Stimulated activated CD4-positive, alpha-beta T cell treated with anti-CD3 and anti-CD28 coated beads, Interleukin-4, amount 100 ng/mL, for 48 hours (primary cell): ENCODE data around the gene TEN1.
"Not testable (repeated sequence)": the region's sequence is repeated elsewhere in the genome, so short reads cannot be mapped to it uniquely, and the experiment has no call there.

ENCODE experiments used
- DNase-seq, 2 donors: peaks; one replicate each; pipeline ENCODE4 v3.0.0-alpha.2; 2020; ENCODE audit warnings: low read depth in 2 of 2

The TEN1 gene, protein sequence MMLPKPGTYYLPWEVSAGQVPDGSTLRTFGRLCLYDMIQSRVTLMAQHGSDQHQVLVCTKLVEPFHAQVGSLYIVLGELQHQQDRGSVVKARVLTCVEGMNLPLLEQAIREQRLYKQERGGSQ

DNA sequence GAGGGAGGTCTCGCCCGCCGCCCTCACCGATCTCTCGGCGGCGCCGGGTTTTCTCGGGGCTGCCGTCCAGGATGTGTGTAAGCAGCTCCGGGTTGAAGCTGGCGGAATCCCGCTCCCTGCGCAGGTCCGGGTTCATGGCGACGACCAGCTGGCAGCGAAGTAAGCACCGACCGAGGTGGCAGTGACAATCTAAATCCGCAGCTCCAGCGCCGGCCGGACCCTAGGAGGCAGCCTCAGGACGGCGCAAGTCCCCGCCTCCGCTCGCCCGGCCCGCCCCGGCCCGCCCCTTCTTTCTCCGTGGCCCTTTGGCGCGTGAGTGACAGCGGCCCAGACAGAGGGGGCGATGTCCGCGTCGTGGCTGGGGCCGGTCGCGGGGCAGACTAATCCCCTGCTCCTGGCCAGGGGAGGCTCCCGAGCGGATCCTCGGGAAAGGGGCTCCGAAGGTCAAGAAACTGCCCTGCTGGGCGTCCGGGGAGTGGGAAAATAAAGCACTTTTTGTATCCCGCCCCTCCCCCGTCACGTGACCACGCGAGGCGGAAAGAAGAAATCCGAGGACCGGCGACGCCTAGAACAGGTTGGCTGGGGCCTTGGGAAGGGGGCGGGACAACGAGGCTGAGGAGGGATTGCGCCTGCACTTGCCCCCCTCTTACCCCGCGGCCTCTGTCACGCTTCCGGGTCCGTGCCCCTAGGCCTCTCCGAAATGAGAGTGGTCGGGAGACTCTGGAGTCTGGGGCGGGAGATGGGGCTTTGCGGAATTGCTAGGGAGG lies at the start of gene TEN1, which contains the start of gene ACOX1:
Gene TEN1 (plus strand): TSS at position 303 of the 767 bp plus-strand sequence. CDS start 6,953 bp downstream, outside the sequence.
Gene ACOX1 (minus strand): TSS at position 229 of the 767 bp plus-strand sequence. CDS start 93 bp downstream, at position 136.
- DNase-seq = peak; percentile 95 to 96

DNA sequence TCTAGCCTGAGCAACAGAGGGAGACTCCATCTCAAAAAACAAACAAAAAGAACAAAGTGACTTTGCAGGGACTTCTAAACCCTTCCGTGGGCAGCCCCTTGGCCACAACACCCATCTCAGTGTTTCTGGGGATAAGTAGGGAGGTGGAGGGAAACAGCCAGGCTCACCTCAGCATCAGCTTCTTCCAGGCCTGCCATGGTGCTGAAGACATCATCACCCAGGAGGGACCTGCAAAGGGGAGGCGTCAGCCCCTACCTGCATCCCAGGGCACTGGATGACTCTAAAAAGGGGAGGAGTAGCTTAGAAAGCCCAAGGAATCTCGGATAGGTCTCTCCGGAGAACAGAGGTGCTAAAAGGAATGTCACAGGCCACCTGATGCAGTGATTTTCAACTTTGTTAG lies 48.0 kb upstream of the TEN1 start:
- no peak for DNase-seq

DNA sequence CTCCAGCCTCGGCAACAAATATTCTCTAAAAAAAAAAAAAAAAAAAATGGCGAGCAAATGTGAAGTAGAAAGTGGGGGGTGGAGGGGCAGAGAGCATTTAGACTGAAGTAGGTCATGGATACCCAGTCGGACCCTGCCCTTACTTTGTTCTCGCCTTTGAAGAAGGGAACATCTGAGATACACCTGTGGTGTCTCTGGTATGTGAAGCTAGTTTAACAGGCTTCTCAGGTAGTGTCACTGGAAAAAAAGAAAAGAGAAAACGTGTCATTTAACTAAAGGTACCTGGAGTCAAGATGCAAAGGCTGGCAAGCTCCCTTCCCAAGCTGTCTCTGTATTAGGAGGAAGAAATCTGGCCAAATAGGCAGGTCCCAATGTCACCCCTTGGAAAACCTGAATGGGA lies 46.2 kb upstream of the TEN1 start:
- no peak for DNase-seq

DNA sequence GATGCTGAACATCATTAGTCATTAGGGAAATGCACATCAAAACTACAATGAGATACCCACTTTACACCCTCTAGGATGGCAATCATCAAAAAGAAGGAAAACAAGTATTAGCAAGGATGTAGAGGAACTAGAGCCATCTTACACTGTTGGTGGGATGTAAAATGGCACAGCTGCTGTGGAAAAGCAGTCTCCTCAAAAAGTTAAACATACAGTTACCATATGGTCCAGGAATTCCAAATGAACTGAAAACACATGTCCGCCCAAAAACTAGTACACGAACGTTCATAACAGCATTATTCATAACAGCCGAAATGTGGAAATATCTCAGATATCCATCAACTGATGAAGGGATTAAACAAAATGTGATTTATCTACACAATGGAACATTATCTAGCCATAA lies 45.2 kb upstream of the TEN1 start:
- no peak for DNase-seq

DNA sequence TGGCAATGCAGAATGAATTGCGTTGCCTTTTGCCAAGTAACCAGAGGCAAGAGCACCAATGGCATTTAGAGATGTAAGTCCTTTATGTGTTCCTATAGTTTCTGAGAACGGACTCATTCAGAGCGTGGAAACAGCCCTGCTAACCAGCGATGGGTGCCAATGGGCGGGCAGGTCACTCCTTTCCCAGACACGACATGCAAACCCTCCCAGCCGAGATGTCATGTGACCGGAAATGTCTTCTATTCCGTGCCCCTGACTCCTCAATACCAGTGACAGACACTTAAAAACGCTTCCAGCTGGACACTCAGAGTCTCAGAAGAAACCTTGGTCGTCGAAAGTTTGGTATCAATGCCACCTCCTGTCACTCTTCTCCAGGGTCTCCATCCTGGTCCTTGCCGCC lies 41.4 kb upstream of the TEN1 start:
- DNase-seq = no peak

DNA sequence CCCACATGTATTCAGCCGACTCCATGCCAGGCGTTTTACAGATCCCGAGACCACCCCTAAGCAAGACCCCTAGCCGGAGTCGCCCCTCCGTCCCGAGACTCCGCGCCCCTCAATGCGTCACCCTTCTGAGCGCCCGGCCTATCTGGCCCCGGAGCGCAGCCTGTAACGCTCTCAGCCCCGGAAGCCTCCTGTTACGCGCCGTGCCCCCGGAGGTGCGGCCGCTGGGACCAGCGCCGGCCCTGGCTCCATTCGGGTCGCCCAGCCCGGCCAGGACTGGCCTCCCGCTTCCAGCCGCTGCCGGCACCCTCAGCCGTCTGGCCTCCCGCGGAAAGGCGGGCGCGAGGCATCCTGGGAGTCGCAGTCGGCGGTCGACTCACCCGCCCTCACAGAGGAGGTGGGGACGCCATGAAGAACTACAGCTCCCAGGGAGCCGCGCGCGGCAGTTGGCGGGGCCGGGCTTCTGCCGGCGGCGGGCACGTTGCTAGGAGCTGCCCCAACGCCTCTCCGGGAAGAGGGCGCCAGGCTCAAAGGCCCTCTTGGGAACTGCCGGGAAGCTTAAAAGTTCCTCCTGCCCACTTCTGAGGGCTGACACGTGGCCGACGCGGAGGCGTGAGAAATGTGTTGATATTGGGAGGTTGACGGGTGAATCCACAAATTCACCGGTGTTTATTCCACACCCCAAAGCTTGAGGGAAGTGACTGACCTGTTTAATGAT lies 38.2 kb upstream of the TEN1 start, which contains the start of gene FBF1:
Gene FBF1 (minus strand): TSS at position 316 of the 715 bp plus-strand sequence. CDS start 2,893 bp downstream, outside the sequence.
- DNase-seq = peak; percentile 86 to 89

DNA sequence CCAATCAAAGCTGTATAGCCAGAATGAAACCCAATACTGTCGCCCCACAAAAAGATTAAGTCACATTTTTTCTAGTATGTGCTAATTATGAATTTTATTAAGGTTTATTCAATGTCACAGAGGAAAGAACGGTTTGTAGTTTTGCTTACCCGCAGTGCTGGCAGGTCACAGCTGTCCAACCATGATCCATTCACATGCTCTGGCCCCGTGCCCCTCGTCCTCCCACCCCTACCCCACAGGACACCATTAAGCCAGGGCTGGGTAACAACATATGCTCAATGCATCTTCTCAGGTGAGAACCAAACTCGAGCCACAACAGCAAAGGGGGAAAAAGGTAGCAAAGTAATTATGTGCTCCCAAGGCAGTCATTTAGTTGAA lies 37.6 kb upstream of the TEN1 start:
- no peak for DNase-seq

DNA sequence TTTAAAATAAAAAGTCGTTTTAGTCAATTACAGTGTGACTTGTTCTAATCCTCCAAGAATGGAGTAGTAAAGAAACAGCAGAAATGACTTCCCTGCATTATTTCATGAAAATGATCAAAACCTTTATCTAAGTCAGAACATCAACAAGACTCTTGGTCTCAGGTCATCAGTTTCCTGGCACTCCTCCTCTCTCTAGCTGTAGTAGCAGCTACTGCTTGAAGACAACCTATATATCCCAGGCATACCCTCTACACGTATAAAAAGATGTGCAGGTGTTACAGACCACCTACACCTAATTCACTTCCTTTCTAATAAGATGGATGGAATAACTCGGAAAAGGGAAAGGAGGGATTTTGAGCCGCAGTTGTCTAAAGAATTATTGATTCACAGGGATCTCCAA lies 36.6 kb upstream of the TEN1 start:
- DNase-seq = no peak

DNA sequence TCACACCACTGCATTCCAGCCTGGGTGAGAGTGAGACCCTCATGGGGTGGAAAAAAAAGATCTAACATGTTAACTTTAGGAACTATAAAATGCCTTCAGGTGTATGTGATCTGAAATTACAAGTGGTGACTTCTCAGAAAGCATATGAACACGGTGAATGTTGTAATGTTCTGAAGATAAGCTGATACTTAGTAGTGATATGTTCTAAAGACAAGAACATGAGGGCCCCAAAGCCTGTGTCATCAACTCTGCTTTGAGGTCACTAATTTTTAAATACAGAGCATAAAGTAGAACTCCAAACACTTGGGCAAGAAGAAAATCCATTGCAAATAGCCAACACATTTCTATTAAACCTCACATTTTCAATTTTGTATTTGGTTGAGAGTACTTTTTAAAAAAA lies 35.5 kb upstream of the TEN1 start:
- DNase-seq = no peak

DNA sequence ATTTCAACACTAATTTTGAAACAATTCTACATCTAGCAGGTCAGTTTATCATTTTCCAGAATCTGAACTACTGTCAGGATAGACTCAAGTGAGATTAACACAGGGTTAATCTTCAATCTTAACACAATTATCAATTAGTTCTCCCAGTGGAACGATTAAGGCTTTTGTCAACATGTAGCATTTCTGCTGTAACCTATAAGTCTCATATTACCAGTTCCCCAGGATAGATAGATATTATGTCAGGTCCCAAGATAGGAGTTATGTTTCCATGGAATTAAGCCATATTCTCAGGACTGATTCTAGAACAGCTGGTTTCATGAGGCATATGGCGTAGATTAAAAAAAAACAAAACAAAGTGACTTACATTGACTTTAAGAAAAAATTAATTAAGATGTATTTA lies 33.8 kb upstream of the TEN1 start:
- DNase-seq = no peak

DNA sequence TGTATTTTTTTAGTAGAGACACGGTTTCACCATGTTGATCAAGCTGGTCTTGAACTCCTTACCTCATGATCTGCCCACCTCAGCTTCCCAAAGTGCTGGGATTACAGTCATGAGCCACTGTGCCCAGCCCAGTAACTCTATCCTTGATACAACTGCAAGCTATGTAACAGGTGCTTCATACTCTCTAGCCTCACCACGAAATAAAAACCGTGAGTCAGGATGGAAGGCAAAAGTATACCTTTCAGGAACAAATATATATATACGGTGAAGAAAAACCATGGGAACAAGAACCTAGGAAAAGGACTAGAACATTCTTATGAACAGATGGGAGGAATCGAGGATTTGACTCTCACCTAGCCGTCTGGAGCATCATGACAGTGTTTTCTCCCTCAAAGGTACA lies 28.6 kb upstream of the TEN1 start:
- DNase-seq = no peak

DNA sequence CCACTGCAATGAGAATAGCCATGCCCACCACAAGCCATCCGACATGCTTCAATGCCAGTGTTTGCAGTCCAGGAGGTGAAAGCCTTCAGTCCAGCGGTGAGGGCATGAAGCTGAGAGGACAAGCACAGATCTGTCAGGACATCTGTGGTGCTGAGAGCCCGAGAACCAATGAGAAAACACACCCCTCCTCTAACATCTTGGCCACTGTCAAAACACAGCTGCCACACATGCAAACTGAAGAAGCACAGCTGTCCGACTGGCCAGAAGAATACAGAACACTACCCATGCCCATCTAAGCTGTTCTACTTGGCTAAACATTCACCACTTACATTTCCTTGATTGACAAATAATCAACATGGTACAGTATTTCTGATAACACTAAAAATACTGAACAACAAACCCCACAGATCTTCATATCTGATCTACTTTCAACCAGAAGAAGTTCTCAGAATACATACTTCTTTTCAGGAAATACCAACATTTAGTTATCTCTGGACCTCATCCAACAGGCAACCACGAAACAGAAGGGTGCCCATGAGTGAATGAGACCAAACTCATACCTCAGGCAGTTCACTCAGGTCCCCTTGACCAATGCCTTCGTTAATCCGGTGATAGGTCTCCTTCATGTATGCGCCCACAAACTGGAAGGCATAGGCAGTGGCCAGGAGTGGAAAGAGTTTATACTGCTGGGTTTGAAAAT lies 28.0 kb upstream of the TEN1 start:
- DNase-seq = no peak

DNA sequence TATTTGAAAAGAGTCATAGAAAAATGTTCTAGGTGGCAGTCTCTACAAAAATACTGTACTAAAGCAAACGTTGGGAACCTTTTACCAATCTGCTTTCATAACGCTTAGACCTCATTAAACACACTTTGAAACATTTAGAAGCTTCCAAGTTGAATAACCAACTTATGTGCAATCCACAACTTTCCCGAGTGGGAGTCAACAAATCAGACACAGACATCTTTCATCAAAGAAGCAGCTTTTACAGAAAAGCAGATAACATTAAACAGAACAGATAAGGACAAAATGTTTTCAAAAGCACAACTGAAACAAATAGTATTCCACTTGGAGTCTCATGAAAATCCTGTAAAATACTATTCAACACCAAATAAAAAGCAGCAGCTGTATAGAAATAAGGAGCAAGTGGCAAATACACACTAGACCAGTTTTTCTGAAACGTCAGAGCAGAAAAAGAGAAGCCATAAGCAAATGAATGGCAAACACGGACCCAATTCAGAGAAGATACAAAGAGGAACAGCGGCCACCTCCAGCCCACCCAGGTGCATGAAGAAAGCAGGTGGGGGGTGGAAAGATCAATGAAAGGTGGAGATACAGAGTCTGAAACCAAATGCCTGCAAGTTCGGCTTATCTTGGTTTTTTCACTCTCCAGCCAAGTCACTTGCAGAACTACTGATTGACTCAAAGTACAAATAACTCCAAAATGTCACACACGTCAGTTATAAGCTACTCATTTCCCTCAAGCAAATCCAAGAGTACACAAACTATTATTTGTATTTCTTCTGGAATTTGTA lies 19.8 kb upstream of the TEN1 start:
- DNase-seq = no peak

DNA sequence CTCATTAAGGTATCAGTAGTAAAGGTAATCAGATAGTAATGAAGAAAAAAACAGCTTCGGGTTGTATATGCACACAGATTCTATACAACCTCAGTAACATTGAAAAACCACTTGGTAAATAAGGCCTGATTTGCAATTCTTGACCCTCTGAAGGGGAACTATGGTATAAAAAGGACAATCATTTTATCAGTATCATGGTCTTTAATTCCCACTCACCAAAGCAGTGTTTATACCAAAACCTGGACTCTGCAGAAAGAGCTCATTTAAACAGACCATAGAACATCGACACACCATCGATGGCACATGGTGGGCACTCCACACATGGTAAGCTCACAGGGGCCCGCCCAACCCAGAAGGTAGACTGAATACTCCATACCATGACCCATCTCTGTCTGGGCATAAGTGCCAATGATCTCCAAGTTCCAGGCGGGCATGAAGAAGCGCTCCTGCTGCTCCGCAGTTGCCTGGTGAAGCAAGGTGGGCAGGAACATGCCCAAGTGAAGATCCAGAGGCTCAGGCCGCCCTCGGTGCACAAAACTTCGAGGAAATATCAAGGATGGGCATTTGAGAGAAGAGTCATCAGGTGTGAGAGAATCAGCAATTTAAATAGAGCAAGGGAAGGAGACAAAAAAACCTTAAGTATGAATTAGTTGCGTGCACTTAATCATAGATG lies 19.1 kb upstream of the TEN1 start:
- no peak for DNase-seq

DNA sequence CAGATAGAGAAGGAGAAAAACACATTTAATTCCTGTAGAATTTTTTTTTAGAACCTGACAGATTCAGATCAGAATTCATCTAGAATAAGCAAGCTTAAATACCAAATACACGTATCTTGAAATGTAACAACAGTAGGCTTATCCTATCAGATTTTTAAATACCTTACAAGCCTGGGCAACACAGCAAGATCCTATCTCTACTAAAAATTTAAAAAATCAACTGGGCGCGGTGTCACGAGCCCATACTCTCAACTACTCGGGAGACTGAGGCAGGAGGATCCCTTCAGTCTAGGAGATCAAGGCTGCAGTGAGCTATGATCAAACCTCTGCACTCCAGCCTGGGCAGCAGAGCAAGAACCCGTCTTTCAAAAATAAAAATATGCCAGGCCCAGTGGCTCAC lies 13.6 kb upstream of the TEN1 start:
- DNase-seq = no peak

DNA sequence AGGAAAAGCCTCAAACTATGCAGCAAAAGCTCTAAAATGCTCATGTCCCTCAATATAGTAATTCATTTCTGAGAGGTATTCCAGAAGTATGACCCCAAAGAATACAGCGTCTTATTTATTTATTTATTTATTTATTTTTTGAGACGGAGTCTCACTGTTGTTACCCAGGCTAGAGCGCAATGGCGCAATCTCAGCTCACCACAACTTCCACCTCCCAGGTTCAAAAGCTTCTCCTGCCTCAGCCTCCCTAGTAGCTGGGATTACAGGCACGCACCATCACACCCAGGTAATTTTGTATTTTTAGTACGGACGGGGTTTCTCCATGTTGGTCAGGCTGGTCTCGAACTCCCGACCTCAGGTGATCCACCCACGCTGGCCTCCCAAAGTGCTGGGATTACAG lies 10.0 kb upstream of the TEN1 start:
- DNase-seq = not testable (repeated sequence)

DNA sequence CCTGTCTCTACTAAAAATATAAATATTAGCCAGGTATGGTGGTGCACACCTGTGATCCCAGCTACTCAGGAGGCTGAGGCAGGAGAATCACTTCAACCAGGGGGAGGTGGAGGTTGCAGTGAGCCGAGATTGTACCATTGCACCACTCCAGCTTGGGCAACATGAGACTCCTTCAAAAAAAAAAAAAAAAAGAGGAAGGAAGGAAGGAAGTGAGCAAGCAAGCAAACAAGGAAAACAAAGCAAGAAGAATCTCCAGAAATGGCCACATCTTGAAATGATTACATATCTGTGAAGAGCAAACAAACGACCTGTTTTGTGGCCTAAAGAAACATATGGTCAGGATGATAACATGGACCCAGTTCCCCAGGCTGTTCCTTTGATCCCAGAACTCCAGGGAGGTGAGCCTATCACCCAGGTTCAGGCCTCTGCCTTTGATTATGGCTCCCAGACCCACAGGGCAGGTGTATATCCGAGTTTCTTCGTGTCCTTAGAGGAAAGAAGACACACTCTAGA lies 9.0 kb upstream of the TEN1 start:
- no peak for DNase-seq

DNA sequence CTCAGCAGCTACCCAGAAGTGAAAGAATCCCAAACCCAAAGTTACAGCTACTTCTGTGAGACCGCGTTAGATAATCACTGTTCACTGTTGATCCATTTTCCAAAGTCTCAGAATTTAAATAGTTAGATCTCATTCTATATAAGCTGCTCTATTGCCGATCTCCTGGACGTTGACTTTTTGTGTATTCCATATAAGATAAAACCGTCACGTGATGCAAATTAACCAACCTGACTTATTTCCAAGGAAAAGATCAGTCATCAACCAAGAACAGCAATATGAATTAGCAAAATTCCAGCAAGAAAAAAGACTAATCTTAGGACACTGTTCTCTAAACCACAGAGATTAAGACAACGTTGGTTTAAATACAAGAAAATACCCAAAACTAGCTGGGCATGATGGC lies 8.4 kb upstream of the TEN1 start:
- DNase-seq = no peak

DNA sequence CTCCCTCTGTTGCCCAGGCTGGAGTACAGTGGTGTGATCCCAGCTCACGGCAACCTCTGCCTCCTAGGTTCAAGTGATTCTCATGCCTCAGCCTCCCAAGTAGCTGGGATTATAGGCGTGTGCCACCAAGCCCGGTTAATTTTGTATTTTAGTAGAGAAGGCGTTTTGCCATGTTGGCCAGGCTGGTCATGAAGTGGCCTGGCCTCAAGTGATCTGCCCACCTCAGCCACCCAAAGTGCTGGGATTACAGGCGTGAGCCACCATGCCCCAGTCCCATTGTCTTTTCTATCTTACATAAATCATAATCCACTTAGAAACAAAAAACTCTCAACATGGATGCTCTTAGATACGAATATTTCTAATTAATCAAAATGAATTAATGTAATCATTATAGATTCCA lies 3.9 kb upstream of the TEN1 start:
- not testable (repeated sequence) for DNase-seq

DNA sequence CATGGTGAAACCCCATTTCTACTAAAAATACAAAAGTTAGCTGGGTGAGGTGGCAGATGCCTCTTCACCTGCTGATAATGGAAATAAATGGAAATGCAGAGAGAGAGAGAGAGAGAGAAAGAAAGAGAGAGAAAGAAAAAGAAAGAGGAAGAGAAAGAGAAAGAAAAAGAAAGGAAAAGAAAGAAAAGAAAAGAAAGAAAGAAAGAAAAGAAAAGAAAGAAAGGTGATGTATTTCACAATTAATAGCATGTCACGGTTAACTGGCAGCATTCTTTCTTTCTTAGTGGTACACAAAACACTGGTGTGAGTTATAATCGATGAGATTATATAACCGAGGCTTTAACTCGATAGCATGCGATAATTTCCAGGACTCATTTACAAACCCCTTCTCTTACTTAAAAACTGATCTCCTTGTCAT lies 3.3 kb upstream of the TEN1 start:
- DNase-seq = no peak
